Prostate gland (tissue), 2 donors: ENCODE data around the gene LSMEM2.

Source experiments
- POLR2A ChIP-seq: fragments of 450-650 bp; IDR thresholded peaks from one replicate; pipeline ENCODE4 v1.6.1; 2016; ENCODE audit warnings: antibody characterized with exemption, mild to moderate bottlenecking
- TF ChIP-seq, protein P1 (sequence below), 4 experiments: fragments of 200-600 bp in 2 of 4; fragments of 450-650 bp in 2 of 4; sonication (generic) in 2 of 4; IDR thresholded peaks; 1 replicate in 3 of 4; 2 replicates in 1 of 4; pipeline ENCODE4 v1.5.1; 2016 to 2019; ENCODE audit warnings: antibody characterized with exemption in 4 of 4, mild to moderate bottlenecking in 2 of 4, moderate library complexity in 2 of 4

DNA sequence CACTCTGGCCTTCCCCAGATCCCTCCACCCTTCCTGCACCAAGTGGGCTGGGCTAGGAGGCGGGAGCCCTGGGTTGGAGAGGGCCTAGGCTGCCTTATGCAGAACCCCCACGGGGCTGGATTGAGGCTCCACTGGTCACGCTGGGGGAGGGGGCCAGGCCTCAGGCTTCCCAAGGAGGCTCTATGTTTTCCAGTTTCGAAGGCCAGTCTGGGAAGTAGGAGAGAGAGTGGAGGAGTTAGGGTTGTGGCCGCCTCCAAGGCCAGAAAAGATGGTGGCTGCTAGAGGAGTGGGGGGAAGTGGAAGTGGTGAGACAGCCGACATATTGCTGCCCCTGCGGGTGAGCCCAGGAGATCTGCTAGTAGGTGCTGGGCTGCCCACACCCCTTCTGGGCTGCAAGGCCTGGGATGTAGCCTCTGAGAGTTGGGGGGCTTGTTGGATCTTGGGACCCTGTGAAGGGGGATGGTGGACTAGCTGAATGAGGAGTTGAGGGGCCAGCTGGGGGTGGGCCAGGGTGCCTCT, 41.7 kb upstream of the LSMEM2 start:
- TF ChIP-seq, protein P1, sequence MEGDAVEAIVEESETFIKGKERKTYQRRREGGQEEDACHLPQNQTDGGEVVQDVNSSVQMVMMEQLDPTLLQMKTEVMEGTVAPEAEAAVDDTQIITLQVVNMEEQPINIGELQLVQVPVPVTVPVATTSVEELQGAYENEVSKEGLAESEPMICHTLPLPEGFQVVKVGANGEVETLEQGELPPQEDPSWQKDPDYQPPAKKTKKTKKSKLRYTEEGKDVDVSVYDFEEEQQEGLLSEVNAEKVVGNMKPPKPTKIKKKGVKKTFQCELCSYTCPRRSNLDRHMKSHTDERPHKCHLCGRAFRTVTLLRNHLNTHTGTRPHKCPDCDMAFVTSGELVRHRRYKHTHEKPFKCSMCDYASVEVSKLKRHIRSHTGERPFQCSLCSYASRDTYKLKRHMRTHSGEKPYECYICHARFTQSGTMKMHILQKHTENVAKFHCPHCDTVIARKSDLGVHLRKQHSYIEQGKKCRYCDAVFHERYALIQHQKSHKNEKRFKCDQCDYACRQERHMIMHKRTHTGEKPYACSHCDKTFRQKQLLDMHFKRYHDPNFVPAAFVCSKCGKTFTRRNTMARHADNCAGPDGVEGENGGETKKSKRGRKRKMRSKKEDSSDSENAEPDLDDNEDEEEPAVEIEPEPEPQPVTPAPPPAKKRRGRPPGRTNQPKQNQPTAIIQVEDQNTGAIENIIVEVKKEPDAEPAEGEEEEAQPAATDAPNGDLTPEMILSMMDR (IDR thresholded peaks at IDR 0.05): no peak
- no peak for TF ChIP-seq POLR2A
